ENCODE results near the gene RPL41.
A peak's percentile ranks its signal among the peaks of the same experiment; 100 is the strongest.

Gene RPL41

DNA sequence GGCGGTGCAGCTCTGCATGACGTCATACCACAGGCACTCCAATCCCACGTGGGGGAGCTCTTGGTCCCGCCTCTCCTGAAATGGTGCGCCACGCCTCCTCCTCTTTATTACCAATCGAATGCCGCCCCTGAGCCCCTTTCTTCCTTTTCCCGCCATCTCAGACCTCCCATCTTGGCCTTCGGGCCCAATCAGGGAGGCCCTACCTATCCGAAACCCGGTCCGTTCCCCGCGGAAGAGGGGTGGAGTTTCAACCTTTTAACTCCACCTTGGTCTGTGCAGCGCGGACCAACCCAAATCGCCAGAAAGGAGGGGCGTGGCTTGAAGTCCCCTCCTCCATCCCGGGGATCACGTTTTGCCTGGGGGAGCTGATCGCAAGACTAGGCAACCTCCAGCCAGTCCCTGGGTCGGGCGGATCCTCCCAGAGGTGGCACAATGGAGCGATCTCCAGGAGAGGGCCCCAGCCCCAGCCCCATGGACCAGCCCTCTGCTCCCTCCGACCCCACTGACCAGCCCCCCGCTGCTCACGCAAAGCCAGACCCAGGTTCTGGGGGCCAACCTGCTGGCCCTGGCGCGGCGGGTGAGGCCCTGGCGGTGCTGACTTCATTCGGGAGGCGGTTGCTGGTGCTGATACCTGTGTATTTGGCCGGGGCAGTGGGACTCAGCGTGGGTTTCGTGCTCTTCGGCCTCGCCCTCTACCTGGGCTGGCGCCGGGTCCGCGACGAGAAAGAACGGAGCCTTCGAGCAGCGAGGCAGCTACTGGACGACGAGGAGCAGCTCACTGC is 11.6 kb downstream of the RPL41 start, which contains the start of gene ESYT1:
ESYT1 (plus strand) TSS at position 380 of the 782 bp plus-strand sequence; CDS start at position 433, 53 bp downstream.
- peak; percentile 23; the same call in 1 of the 2 replicates for TF ChIP-seq CTCF (IDR thresholded peaks at IDR 0.05)
- no peak for TF ChIP-seq ZFX (IDR thresholded peaks at IDR 0.05; ENCODE audit: borderline replicate concordance)

GRCh38 chr12:56128670-56129205 is 12.3 kb downstream of the RPL41 start:
- TF ChIP-seq CTCF (IDR thresholded peaks at IDR 0.05) (no peak), ZFX (IDR thresholded peaks at IDR 0.05; ENCODE audit: borderline replicate concordance) (no peak)
- H3K27ac ChIP-seq = peak overlapping the region; percentile 88

More for the DNA sequence above, 11.6 kb downstream of the RPL41 start, which contains the start of gene ESYT1:
- H3K27ac ChIP-seq = peak within 1 kb of the TSS; percentile 88

GRCh38 chr12:56129206-56129941 is 12.9 kb downstream of the RPL41 start:
- peak overlapping the region; percentile 88 for H3K27ac ChIP-seq
- TF ChIP-seq ZFX (IDR thresholded peaks at IDR 0.05; ENCODE audit: borderline replicate concordance) = no peak
- TF ChIP-seq CTCF (IDR thresholded peaks at IDR 0.05) = no peak

DNA sequence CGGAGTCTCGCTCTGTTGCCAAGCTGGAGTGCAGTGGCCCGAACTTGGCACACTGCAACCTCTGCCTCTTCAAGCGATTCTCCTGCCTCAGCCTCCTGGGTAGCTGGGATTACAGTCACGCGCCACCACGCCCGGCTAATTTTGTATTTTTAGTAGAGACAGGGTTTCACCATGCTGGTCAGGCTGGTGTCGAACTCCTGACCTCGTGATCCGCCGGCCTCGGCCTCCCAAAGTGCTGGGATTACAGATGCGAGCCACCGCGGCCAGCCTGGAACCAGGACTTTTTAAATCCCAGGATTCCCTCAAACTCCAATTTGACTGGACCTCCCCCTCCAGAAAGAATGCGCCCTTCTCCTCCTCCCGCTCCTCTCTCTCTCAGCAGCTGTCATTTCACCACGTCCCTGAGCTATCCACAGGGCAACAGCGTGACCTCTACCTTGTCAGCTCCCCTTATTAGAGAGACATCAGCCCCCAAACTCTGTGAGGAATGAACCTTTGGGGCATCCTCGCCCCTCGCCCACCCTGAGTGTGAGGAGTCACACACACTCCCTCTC is 13.6 kb downstream of the RPL41 start:
- peak overlapping the region; percentile 88 for H3K27ac ChIP-seq
- TF ChIP-seq CTCF (IDR thresholded peaks at IDR 0.05) (no peak), ZFX (IDR thresholded peaks at IDR 0.05; ENCODE audit: borderline replicate concordance) (no peak)

- no peak for TF ChIP-seq ZFX (IDR thresholded peaks at IDR 0.05; ENCODE audit: borderline replicate concordance)
- no peak for TF ChIP-seq CTCF (IDR thresholded peaks at IDR 0.05)
- H3K27ac ChIP-seq = peak overlapping the region; percentile 88
Measured at GRCh38 chr12:56130876-56131275, 14.4 kb downstream of the RPL41 start.

DNA sequence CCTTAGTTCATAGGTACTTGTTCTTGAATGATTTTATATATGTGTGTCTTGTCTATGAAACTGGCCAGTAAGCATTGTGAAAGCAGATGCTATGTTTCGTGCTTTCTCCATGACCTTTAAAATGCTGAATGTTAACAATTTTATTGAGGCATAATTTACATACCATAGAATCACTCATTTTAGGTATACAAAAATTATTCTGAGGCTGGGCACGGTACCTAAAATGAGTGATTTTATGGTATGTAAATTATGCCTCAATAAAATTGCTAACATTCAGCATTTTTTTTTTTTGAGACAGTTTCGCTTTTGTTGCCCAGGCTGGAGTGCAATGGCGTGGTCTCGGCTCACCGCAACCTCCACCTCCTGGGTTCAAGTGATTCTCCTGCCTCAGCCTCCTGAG is 18.5 kb downstream of the RPL41 start:
- no peak overlapping the region for H3K27ac ChIP-seq
- no peak for TF ChIP-seq ZFX (IDR thresholded peaks at IDR 0.05; ENCODE audit: borderline replicate concordance)
- TF ChIP-seq CTCF (IDR thresholded peaks at IDR 0.05) = no peak

Measured in 22Rv1 (cell line).